CD4-positive, alpha-beta T cell treated with Interleukin-4 for 1 hour (primary cell): Measurements from ENCODE around the gene MS4A10.

Source experiments
- DNase-seq, 2 donors: peaks; one replicate each; pipeline ENCODE4 v3.0.0-alpha.2; 2020 to 2022

Gene MS4A10

GRCh38 chr11:60766547-60766946 is 18.6 kb upstream of the MS4A10 start:
- no peak for DNase-seq

- no peak for DNase-seq
These were observed 17.7 kb upstream of the MS4A10 start for GRCh38 chr11:60767388-60767811.

- no peak for DNase-seq
These were observed 16.9 kb upstream of the MS4A10 start for GRCh38 chr11:60768202-60768601.

GRCh38 chr11:60769273-60769672 is 15.9 kb upstream of the MS4A10 start:
- no peak for DNase-seq

GRCh38 chr11:60769811-60770210 is 15.3 kb upstream of the MS4A10 start:
- DNase-seq: no peak

GRCh38 chr11:60771146-60771545 is 14.0 kb upstream of the MS4A10 start:
- no peak for DNase-seq

- DNase-seq: no peak
These were observed 13.1 kb upstream of the MS4A10 start for GRCh38 chr11:60771879-60772525.

- no peak for DNase-seq
These were observed 12.5 kb upstream of the MS4A10 start for GRCh38 chr11:60772666-60773065.

GRCh38 chr11:60774726-60775125 is 10.4 kb upstream of the MS4A10 start:
- no peak for DNase-seq

- peak; percentile 82 to 85 for DNase-seq
These were observed 9.6 kb upstream of the MS4A10 start for GRCh38 chr11:60775420-60775961.

GRCh38 chr11:60776167-60776566 is 9.0 kb upstream of the MS4A10 start:
- DNase-seq: no peak

GRCh38 chr11:60777106-60777505 is 8.0 kb upstream of the MS4A10 start:
- no peak for DNase-seq

GRCh38 chr11:60777572-60777971 is 7.6 kb upstream of the MS4A10 start:
- no peak for DNase-seq

- DNase-seq: no peak
These were observed 5.1 kb upstream of the MS4A10 start for GRCh38 chr11:60780065-60780464.

GRCh38 chr11:60780774-60781173 is 4.4 kb upstream of the MS4A10 start:
- no peak for DNase-seq

GRCh38 chr11:60781286-60781980 is 3.7 kb upstream of the MS4A10 start:
- DNase-seq: no peak

GRCh38 chr11:60781981-60782316 is 3.2 kb upstream of the MS4A10 start:
- no peak for DNase-seq

GRCh38 chr11:60782393-60783140 is 2.6 kb upstream of the MS4A10 start:
- DNase-seq: no peak

- DNase-seq: no peak
These were observed 2.0 kb upstream of the MS4A10 start for GRCh38 chr11:60783141-60783484.

- no peak for DNase-seq
These were observed 1.2 kb upstream of the MS4A10 start for GRCh38 chr11:60783911-60784310.

GRCh38 chr11:60785806-60786361 is 751 bp downstream of the MS4A10 start:
- DNase-seq: no peak

GRCh38 chr11:60786811-60787567 is 1.9 kb downstream of the MS4A10 start:
- DNase-seq: no peak
